Lung (tissue), 12 donors: ENCODE measurements around the gene STK33. TPM values are rescaled to one million over a fixed set of nuclear protein-coding genes. Genes with fewer than 3 reads are reported as not detected.

ENCODE experiments used
- ATAC-seq: fragments of 200-7000 bp; cut with Tn5 transposase; one replicate; pipeline ENCODE4 v1.9.1; 2020; ENCODE audit warnings: moderate number of reproducible peaks; ENCODE audit not compliant: insufficient read depth, low FRiP score
- DNase-seq, 3 donors: peaks; one replicate each; pipeline ENCODE4 v3.0.0-alpha.2; 2013 to 2017
- H3K27ac ChIP-seq, 2 donors: one replicate each; pipeline ENCODE4 v1.5.1; 2013; ENCODE audit warnings: mild to moderate bottlenecking in 2 of 2, moderate library complexity in 2 of 2, control low read depth in 1 of 2, inconsistent platforms in 1 of 2, low read depth in 1 of 2, low read length in 1 of 2
- H3K27me3 ChIP-seq, 3 donors: one replicate each; pipeline ENCODE4 v1.5.1; 2013; ENCODE audit warnings: low read length in 2 of 3; ENCODE audit not compliant: control insufficient read depth in 3 of 3, insufficient read depth in 3 of 3
- H3K36me3 ChIP-seq, 4 donors: one replicate each; pipeline ENCODE4 v1.5.1; 2013; ENCODE audit warnings: low read length in 4 of 4, mild to moderate bottlenecking in 1 of 4, moderate library complexity in 1 of 4; ENCODE audit not compliant: control insufficient read depth in 4 of 4, insufficient read depth in 4 of 4
- H3K4me1 ChIP-seq, 5 donors: one replicate each; pipeline ENCODE4 v1.5.1; 2013; ENCODE audit warnings: low read length in 5 of 5, mild to moderate bottlenecking in 2 of 5, moderate library complexity in 1 of 5; ENCODE audit not compliant: control insufficient read depth in 5 of 5, insufficient read depth in 5 of 5
- H3K4me3 ChIP-seq: one replicate; pipeline ENCODE4 v1.5.1; 2013; ENCODE audit warnings: mild to moderate bottlenecking, control low read depth, moderate library complexity
- H3K9ac ChIP-seq, 2 donors: one replicate each; pipeline ENCODE4 v1.5.1; 2013; ENCODE audit warnings: low read length in 2 of 2, control low read depth in 1 of 2; ENCODE audit not compliant: insufficient read depth in 1 of 2
- H3K9me3 ChIP-seq, 4 donors: one replicate each; pipeline ENCODE4 v1.5.1; 2013; ENCODE audit warnings: low read length in 3 of 4, mild to moderate bottlenecking in 1 of 4, moderate library complexity in 1 of 4; ENCODE audit not compliant: control insufficient read depth in 4 of 4, insufficient read depth in 3 of 4
- WGBS, 2 donors: extraction: QIAGEN DNeasy Blood & Tissue Kit; methylation state at CpG; one replicate each; pipeline ENCODE4 v1.1.7; 2013; 5-methylcytosine and 5-hydroxymethylcytosine counted together
- polyA plus RNA-seq, 2 donors: library from polyadenylated mRNA; stranded (reverse); fragments of 200-250 nt; gene quantifications; one replicate each; pipeline ENCODE4 v1.2.1, GENCODE V29; 2013
- total RNA-seq, 2 donors: library from RNA; depleted of rRNA in 1 of 2; stranded (reverse); fragments of >200 nt in 1 of 2; gene quantifications; one replicate each; pipeline ENCODE4 v1.2.1, GENCODE V29; 2014 to 2021
- TF ChIP-seq, protein P1 (sequence below): IDR thresholded peaks from 2 replicates; pipeline ENCODE4 v1.5.1; 2012; ENCODE audit warnings: mild to moderate bottlenecking; ENCODE audit errors: control extremely low read depth, extremely low read depth
- donor health status: control.
- donor health status: control.
- donor health status: Bipolar disorder and iron deficiency.
- donor health status: healthy.
- donor health status: DM: yes; HTN: yes; CAD: no.

The STK33 gene
- total and polyA plus RNA-seq, 4 donors: 9.5 to 36.5 (median 20.4) TPM

DNA sequence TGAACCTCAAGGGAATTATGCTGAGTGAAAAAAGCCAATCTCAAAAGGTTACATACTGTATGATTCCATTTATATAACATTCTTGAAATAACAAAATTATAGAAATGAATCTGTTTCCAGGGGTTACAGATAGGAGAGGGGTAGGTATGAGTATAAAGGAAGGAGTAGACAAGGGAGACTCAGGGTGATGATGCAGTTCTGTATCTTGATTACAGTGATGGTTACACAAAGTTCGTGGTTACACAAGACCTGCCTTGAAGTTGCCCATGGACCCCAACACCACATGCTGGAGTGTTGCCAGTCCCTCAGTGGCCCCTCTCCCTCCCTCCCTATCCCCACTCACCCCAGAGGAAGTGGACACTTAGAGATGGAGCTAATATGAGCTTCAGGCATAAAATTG is 20.3 kb downstream of the STK33 start:
- H3K4me1 ChIP-seq: no peaks in the 10 kb centered on the region
- H3K27ac ChIP-seq: no peak overlapping the region
- no peaks in the 10 kb centered on the region for H3K36me3 ChIP-seq
- WGBS, 2 donors: 64 to 67% methylated on average over 1 of the region's 1 CpG
- no peak overlapping the region for H3K9ac ChIP-seq
- H3K27me3 ChIP-seq: no peaks in the 10 kb centered on the region
- DNase-seq (no peak), ATAC-seq (no peak)
- peaks cover 0 to 3% (median 0%) of the 10 kb centered on the region in 4 donors for H3K9me3 ChIP-seq
- H3K4me3 ChIP-seq: no peak overlapping the region
- TF ChIP-seq, protein P1, sequence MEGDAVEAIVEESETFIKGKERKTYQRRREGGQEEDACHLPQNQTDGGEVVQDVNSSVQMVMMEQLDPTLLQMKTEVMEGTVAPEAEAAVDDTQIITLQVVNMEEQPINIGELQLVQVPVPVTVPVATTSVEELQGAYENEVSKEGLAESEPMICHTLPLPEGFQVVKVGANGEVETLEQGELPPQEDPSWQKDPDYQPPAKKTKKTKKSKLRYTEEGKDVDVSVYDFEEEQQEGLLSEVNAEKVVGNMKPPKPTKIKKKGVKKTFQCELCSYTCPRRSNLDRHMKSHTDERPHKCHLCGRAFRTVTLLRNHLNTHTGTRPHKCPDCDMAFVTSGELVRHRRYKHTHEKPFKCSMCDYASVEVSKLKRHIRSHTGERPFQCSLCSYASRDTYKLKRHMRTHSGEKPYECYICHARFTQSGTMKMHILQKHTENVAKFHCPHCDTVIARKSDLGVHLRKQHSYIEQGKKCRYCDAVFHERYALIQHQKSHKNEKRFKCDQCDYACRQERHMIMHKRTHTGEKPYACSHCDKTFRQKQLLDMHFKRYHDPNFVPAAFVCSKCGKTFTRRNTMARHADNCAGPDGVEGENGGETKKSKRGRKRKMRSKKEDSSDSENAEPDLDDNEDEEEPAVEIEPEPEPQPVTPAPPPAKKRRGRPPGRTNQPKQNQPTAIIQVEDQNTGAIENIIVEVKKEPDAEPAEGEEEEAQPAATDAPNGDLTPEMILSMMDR: no peak

DNA sequence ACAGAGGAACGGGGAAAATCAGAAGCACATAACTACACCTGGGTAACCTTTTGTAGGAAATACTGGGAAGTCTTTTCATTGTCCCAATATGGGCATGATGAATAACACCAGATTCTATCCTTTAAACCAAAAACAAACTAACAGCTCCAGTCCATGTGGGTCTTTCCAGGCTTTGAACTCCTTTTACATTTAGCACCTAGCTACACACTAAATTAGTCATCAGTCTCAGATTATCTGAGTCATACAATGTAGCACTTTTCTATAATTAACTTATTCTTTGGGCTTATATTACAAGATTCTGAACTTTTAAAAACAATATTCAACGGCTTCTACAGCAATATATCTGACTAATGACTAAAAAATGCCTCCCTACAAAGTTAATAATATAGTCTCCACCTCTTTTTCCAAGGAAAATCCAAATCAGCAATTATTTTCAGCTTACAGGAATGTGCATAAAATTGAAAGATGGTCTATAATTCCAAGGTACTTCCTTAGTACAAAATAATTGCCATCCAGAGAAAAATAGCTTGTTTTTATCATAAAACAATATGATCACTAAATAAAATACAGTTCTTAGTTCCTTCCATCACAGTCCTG is 26.3 kb downstream of the STK33 start:
- WGBS, 2 donors: 66 to 92% methylated on average over 2 of the region's 2 CpGs
- H3K36me3 ChIP-seq: no peaks in the 10 kb centered on the region
- H3K4me1 ChIP-seq: peaks cover 0 to 3% (median 0%) of the 10 kb centered on the region in 5 donors
- H3K27ac ChIP-seq: no peak overlapping the region
- no peak overlapping the region for H3K4me3 ChIP-seq
- TF ChIP-seq, protein P1: no peak
- no peaks in the 10 kb centered on the region for H3K9me3 ChIP-seq
- no peak for DNase-seq
- no peaks in the 10 kb centered on the region for H3K27me3 ChIP-seq
- H3K9ac ChIP-seq: no peak overlapping the region
- no peak for ATAC-seq

DNA sequence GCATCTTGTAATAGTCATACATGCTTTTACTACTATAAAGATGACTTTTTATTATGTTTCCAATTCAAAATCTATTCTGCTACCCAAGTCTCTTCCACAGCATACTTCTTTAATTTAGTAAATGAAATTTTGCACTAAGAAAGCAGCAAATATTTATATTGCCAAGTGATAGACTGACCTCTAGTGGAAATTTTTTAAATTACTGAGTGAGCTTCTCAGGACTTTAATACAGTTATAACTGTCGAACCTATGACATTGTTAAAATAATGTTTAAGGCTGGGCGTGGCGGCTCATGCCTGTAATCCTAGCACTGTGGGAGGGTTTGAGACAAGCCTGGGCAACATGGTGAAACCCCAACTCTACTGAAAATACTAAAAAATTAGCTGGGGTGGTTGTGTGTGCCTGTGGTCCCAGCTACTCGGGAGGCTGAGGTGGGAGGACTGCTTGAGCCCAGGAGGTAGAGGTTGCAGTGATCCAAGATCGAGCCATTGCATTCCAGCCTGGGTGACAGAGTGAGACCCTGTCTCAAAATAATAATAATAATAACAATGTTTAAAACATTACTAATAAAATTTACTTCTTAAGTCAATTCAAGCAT is 27.3 kb downstream of the STK33 start:
- 39 to 54% methylated on average over 5 of the region's 5 CpGs for WGBS, 2 donors
- ATAC-seq (no peak), DNase-seq (peak in 2 of 3 donors; percentile 71 to 78)
- TF ChIP-seq, protein P1: peak; percentile 43
- Histone ChIP-seq H3K9me3 (no peaks in the 10 kb centered on the region), H3K9ac (no peak overlapping the region), H3K27me3 (no peaks in the 10 kb centered on the region), H3K4me1 (peaks cover 0 to 3% (median 0%) of the 10 kb centered on the region in 5 donors), H3K36me3 (no peaks in the 10 kb centered on the region), H3K4me3 (no peak overlapping the region), H3K27ac (no peak overlapping the region)
